Endothelial cell (in vitro differentiated cells): ENCODE data around the gene SIGLECL1. TPM values are rescaled to one million over a fixed set of nuclear protein-coding genes. Genes with fewer than 3 reads are reported as not detected.

Experiments
- DNase-seq: peaks from one replicate; pipeline ENCODE4 v3.0.0; 2021; ENCODE audit warnings: low spot score
- H3K27ac Mint-ChIP-seq: one replicate; pipeline ENCODE4 v1.8.0; 2021; ENCODE audit warnings: mixed read lengths, inconsistent platforms; ENCODE audit not compliant: unreplicated experiment
- H3K27me3 Mint-ChIP-seq: one replicate; pipeline ENCODE4 v1.8.0; 2021; ENCODE audit warnings: mild to moderate bottlenecking, moderate library complexity, mixed read lengths, inconsistent platforms; ENCODE audit not compliant: unreplicated experiment
- H3K36me3 Mint-ChIP-seq: one replicate; pipeline ENCODE4 v1.8.0; 2021; ENCODE audit warnings: mild to moderate bottlenecking, low read depth, mixed read lengths, inconsistent platforms; ENCODE audit not compliant: unreplicated experiment
- H3K4me1 Mint-ChIP-seq: one replicate; pipeline ENCODE4 v1.8.0; 2021; ENCODE audit warnings: mild to moderate bottlenecking, mixed read lengths, inconsistent platforms; ENCODE audit not compliant: unreplicated experiment
- H3K4me3 Mint-ChIP-seq: one replicate; pipeline ENCODE4 v1.8.0; 2021; ENCODE audit warnings: mild to moderate bottlenecking, mixed read lengths, inconsistent platforms; ENCODE audit not compliant: unreplicated experiment
- H3K9me3 Mint-ChIP-seq: one replicate; pipeline ENCODE4 v1.8.0; 2021; ENCODE audit warnings: mixed read lengths, inconsistent platforms; ENCODE audit not compliant: unreplicated experiment
- CTCF ChIP-seq: fragments of 200-600 bp; sonication (generic); IDR thresholded peaks from one replicate; pipeline ENCODE4 v1.5.0; 2021; ENCODE audit warnings: antibody characterized with exemption; ENCODE audit not compliant: unreplicated experiment
- long read RNA-seq: library from polyadenylated mRNA; unstranded; transcript quantifications from one replicate; pipeline ENCODE4 v2.0.0, GENCODE V29; 2020; ENCODE audit not compliant: unreplicated experiment
- total RNA-seq: library from RNA; stranded (reverse); fragmentation: NEBNext Ultra II Directional; extraction: Animal tissue kit (Norgen Biotek cat#: 25700); gene quantifications from one replicate; pipeline ENCODE4 v1.2.1, GENCODE V29; 2021; ENCODE audit not compliant: unreplicated experiment

SIGLECL1 gene
- 2.8 TPM for total RNA-seq
- long read RNA-seq, partial matches to known transcripts, result 0 of 1 reads
- long read RNA-seq, other reads (novel, unspliced or antisense), result 1 of 1 reads

- TF ChIP-seq CTCF, result no peak
- H3K27ac Mint-ChIP-seq, result no peak within 1 kb of the TSS
- no peaks in the 10 kb centered on the region for H3K27me3 Mint-ChIP-seq
- no peak for DNase-seq
- peaks cover 12% of the 10 kb centered on the region for H3K36me3 Mint-ChIP-seq
- H3K9me3 Mint-ChIP-seq, result no peaks in the 10 kb centered on the region
- peak within 1 kb of the TSS; percentile 50 for H3K4me3 Mint-ChIP-seq
- H3K4me1 Mint-ChIP-seq, result peaks cover 15% of the 10 kb centered on the region
Measured at GRCh38 chr19:51250786-51251467, at the start of gene SIGLECL1. Gene SIGLECL1, plus strand, starts transcription at chr19:51251080. Its CDS starts 12,993 bp downstream, at chr19:51264073.

GRCh38 chr19:51201712-51202111 is 49.2 kb upstream of the SIGLECL1 start:
- Mint-ChIP-seq H3K27me3 (peaks cover 7% of the 10 kb centered on the region), H3K36me3 (no peaks in the 10 kb centered on the region), H3K4me3 (no peak overlapping the region), H3K9me3 (no peaks in the 10 kb centered on the region), H3K4me1 (peaks cover 12% of the 10 kb centered on the region), H3K27ac (no peak overlapping the region)
- no peak for DNase-seq
- no peak for TF ChIP-seq CTCF

GRCh38 chr19:51203916-51204315 is 47.0 kb upstream of the SIGLECL1 start:
- no peak for DNase-seq
- H3K4me3 Mint-ChIP-seq, result no peak overlapping the region
- TF ChIP-seq CTCF, result no peak
- H3K9me3 Mint-ChIP-seq, result no peaks in the 10 kb centered on the region
- no peak overlapping the region for H3K27ac Mint-ChIP-seq
- peaks cover 12% of the 10 kb centered on the region for H3K4me1 Mint-ChIP-seq
- H3K36me3 Mint-ChIP-seq, result no peaks in the 10 kb centered on the region
- H3K27me3 Mint-ChIP-seq, result peaks cover 9% of the 10 kb centered on the region

- no peaks in the 10 kb centered on the region for H3K36me3 Mint-ChIP-seq
- DNase-seq, result no peak
- H3K9me3 Mint-ChIP-seq, result no peaks in the 10 kb centered on the region
- H3K27me3 Mint-ChIP-seq, result peaks cover 9% of the 10 kb centered on the region
- H3K4me3 Mint-ChIP-seq, result no peak overlapping the region
- H3K4me1 Mint-ChIP-seq, result peaks cover 12% of the 10 kb centered on the region
- TF ChIP-seq CTCF, result no peak
- H3K27ac Mint-ChIP-seq, result no peak overlapping the region
Measured at GRCh38 chr19:51204321-51204720, 46.6 kb upstream of the SIGLECL1 start.

- Mint-ChIP-seq H3K4me1 (peaks cover 32% of the 10 kb centered on the region), H3K9me3 (peaks cover 3% of the 10 kb centered on the region), H3K27me3 (peaks cover 11% of the 10 kb centered on the region), H3K4me3 (no peak overlapping the region), H3K36me3 (no peaks in the 10 kb centered on the region), H3K27ac (no peak overlapping the region)
- no peak for DNase-seq
- TF ChIP-seq CTCF, result no peak
Measured at GRCh38 chr19:51207747-51208146, 43.1 kb upstream of the SIGLECL1 start.
